Immature natural killer cell (primary cell): ENCODE results near the gene GPR137B. TPM values are rescaled to one million over a fixed set of nuclear protein-coding genes. Genes with fewer than 3 reads are reported as not detected.

Experiments
- DNase-seq, 3 donors: peaks; one replicate each; pipeline ENCODE4 v3.0.0; 2022; ENCODE audit warnings: mixed read lengths in 1 of 3
- H3K27ac Mint-ChIP-seq, 6 donors: one replicate each; pipeline ENCODE4 v1.8.0; 2020; ENCODE audit warnings: mixed read lengths in 6 of 6, mild to moderate bottlenecking in 5 of 6, inconsistent platforms in 4 of 6, moderate library complexity in 3 of 6
- H3K27me3 Mint-ChIP-seq, 3 donors: one replicate each; pipeline ENCODE4 v1.8.0; 2020 to 2021; ENCODE audit warnings: low read depth in 3 of 3, mild to moderate bottlenecking in 3 of 3, mixed read lengths in 3 of 3, moderate library complexity in 3 of 3, inconsistent platforms in 1 of 3
- H3K36me3 Mint-ChIP-seq, 3 donors: one replicate each; pipeline ENCODE4 v1.8.0; 2020; ENCODE audit warnings: mixed read lengths in 3 of 3, inconsistent platforms in 2 of 3, mild to moderate bottlenecking in 2 of 3
- H3K4me1 Mint-ChIP-seq, 2 donors: one replicate each; pipeline ENCODE4 v1.8.0; 2020; ENCODE audit warnings: inconsistent platforms in 2 of 2, mild to moderate bottlenecking in 2 of 2, mixed read lengths in 2 of 2, moderate library complexity in 1 of 2
- H3K4me3 Mint-ChIP-seq, 5 donors: one replicate each; pipeline ENCODE4 v1.8.0; 2020; ENCODE audit warnings: mild to moderate bottlenecking in 5 of 5, mixed read lengths in 5 of 5, inconsistent platforms in 3 of 5, moderate library complexity in 3 of 5
- H3K9me3 Mint-ChIP-seq, 6 donors: one replicate each; pipeline ENCODE4 v1.8.0; 2020; ENCODE audit warnings: mild to moderate bottlenecking in 6 of 6, mixed read lengths in 6 of 6, inconsistent platforms in 4 of 6, moderate library complexity in 3 of 6
- polyA plus RNA-seq, 3 donors: library from polyadenylated mRNA; unstranded; fragments of 300-500 nt; fragmentation: Illumina TruSeq; gene quantifications; one replicate each; pipeline ENCODE4 v1.2.3, GENCODE V29; 2021

GPR137B gene
- polyA plus RNA-seq, 3 donors from 2014 or later: 3.6 to 10.8 (median 9.1) TPM

GRCh38 chr1:236127045-236127444, 15.3 kb upstream of the GPR137B start:
- Mint-ChIP-seq H3K9me3 (no peaks in the 10 kb centered on the region), H3K27me3 (peaks cover 8 to 17% (median 12%) of the 10 kb centered on the region in 3 donors), H3K4me1 (peaks cover 9 to 10% of the 10 kb centered on the region in 2 donors), H3K27ac (no peak overlapping the region), H3K36me3 (no peaks in the 10 kb centered on the region), H3K4me3 (no peak overlapping the region)
- DNase-seq: no peak

GRCh38 chr1:236128646-236129178, 13.6 kb upstream of the GPR137B start:
- no peaks in the 10 kb centered on the region for H3K4me1 Mint-ChIP-seq
- H3K36me3 Mint-ChIP-seq: no peaks in the 10 kb centered on the region
- H3K27me3 Mint-ChIP-seq: peaks cover 12 to 23% (median 12%) of the 10 kb centered on the region in 3 donors
- H3K4me3 Mint-ChIP-seq: no peak overlapping the region
- no peaks in the 10 kb centered on the region for H3K9me3 Mint-ChIP-seq
- DNase-seq: no peak
- no peak overlapping the region for H3K27ac Mint-ChIP-seq

GRCh38 chr1:236129306-236129705, 13.0 kb upstream of the GPR137B start:
- Mint-ChIP-seq H3K9me3 (no peaks in the 10 kb centered on the region), H3K36me3 (no peaks in the 10 kb centered on the region), H3K27ac (no peak overlapping the region), H3K27me3 (peaks cover 12 to 23% (median 14%) of the 10 kb centered on the region in 3 donors), H3K4me1 (no peaks in the 10 kb centered on the region), H3K4me3 (no peak overlapping the region)
- no peak for DNase-seq

GRCh38 chr1:236130372-236130771, 12.0 kb upstream of the GPR137B start:
- H3K27ac Mint-ChIP-seq: no peak overlapping the region
- no peaks in the 10 kb centered on the region for H3K4me1 Mint-ChIP-seq
- H3K36me3 Mint-ChIP-seq: no peaks in the 10 kb centered on the region
- peaks cover 11 to 26% (median 12%) of the 10 kb centered on the region in 3 donors for H3K27me3 Mint-ChIP-seq
- DNase-seq: no peak
- no peak overlapping the region for H3K4me3 Mint-ChIP-seq
- no peaks in the 10 kb centered on the region for H3K9me3 Mint-ChIP-seq

- no peak for DNase-seq
- Mint-ChIP-seq H3K27me3 (peaks cover 10 to 20% (median 12%) of the 10 kb centered on the region in 3 donors), H3K27ac (no peak overlapping the region), H3K36me3 (no peaks in the 10 kb centered on the region), H3K4me1 (no peaks in the 10 kb centered on the region), H3K9me3 (no peaks in the 10 kb centered on the region), H3K4me3 (no peak overlapping the region)
These were observed 10.4 kb upstream of the GPR137B start for GRCh38 chr1:236131916-236132315.

- Mint-ChIP-seq H3K27me3 (peaks cover 11 to 20% (median 12%) of the 10 kb centered on the region in 3 donors), H3K27ac (no peak overlapping the region)
- no peak for DNase-seq
These were observed 9.8 kb upstream of the GPR137B start for GRCh38 chr1:236132420-236133046.

GRCh38 chr1:236133339-236133738, 9.0 kb upstream of the GPR137B start:
- Mint-ChIP-seq H3K27me3 (peaks cover 10 to 20% (median 11%) of the 10 kb centered on the region in 3 donors), H3K4me3 (no peak overlapping the region), H3K36me3 (no peaks in the 10 kb centered on the region), H3K9me3 (no peaks in the 10 kb centered on the region), H3K4me1 (no peaks in the 10 kb centered on the region), H3K27ac (no peak overlapping the region)
- no peak for DNase-seq

More at GRCh38 chr1:236132420-236133046, 9.8 kb upstream of the GPR137B start:
- Mint-ChIP-seq H3K36me3 (no peaks in the 10 kb centered on the region), H3K4me1 (no peaks in the 10 kb centered on the region), H3K4me3 (no peak overlapping the region), H3K9me3 (no peaks in the 10 kb centered on the region)

GRCh38 chr1:236133802-236134201, 8.5 kb upstream of the GPR137B start:
- H3K27me3 Mint-ChIP-seq: peaks cover 10 to 20% (median 12%) of the 10 kb centered on the region in 3 donors
- DNase-seq: no peak
- H3K36me3 Mint-ChIP-seq: no peaks in the 10 kb centered on the region
- no peaks in the 10 kb centered on the region for H3K9me3 Mint-ChIP-seq
- no peak overlapping the region for H3K27ac Mint-ChIP-seq
- H3K4me1 Mint-ChIP-seq: no peaks in the 10 kb centered on the region
- H3K4me3 Mint-ChIP-seq: no peak overlapping the region

- no peak overlapping the region for H3K27ac Mint-ChIP-seq
- no peak overlapping the region for H3K4me3 Mint-ChIP-seq
- peaks cover 14 to 19% (median 14%) of the 10 kb centered on the region in 3 donors for H3K27me3 Mint-ChIP-seq
- H3K4me1 Mint-ChIP-seq: peaks cover 8 to 18% of the 10 kb centered on the region in 2 donors
- H3K9me3 Mint-ChIP-seq: no peaks in the 10 kb centered on the region
- no peak for DNase-seq
- H3K36me3 Mint-ChIP-seq: no peaks in the 10 kb centered on the region
These were observed 5.0 kb upstream of the GPR137B start for GRCh38 chr1:236137285-236137852.

GRCh38 chr1:236139495-236139894, 2.8 kb upstream of the GPR137B start:
- Mint-ChIP-seq H3K27me3 (peaks cover 7 to 15% (median 11%) of the 10 kb centered on the region in 3 donors), H3K27ac (no peak overlapping the region), H3K36me3 (no peaks in the 10 kb centered on the region), H3K9me3 (no peaks in the 10 kb centered on the region), H3K4me3 (no peak overlapping the region), H3K4me1 (peaks cover 25 to 37% of the 10 kb centered on the region in 2 donors)
- DNase-seq: no peak

GRCh38 chr1:236140705-236141446, 1.5 kb upstream of the GPR137B start:
- H3K4me1 Mint-ChIP-seq: peaks cover 36 to 46% of the 10 kb centered on the region in 2 donors

GRCh38 chr1:236141447-236142252, 689 bp upstream of the GPR137B start:
- peak overlapping the region in 1 of 6 donors; percentile 30 for H3K27ac Mint-ChIP-seq

More at GRCh38 chr1:236140705-236141446, 1.5 kb upstream of the GPR137B start:
- Mint-ChIP-seq H3K27ac (peak overlapping the region in 1 of 6 donors; percentile 42), H3K36me3 (no peaks in the 10 kb centered on the region), H3K4me3 (peak overlapping the region; percentile 72 to 89 (median 86)), H3K27me3 (peaks cover 2 to 15% (median 11%) of the 10 kb centered on the region in 3 donors), H3K9me3 (no peaks in the 10 kb centered on the region)
- no peak for DNase-seq

More at GRCh38 chr1:236141447-236142252, 689 bp upstream of the GPR137B start:
- H3K4me3 Mint-ChIP-seq: peak overlapping the region; percentile 72 to 89 (median 86)
- DNase-seq: peak in 1 of 3 donors; percentile 28
- peaks cover 2 to 15% (median 11%) of the 10 kb centered on the region in 3 donors for H3K27me3 Mint-ChIP-seq
- H3K9me3 Mint-ChIP-seq: no peaks in the 10 kb centered on the region
- H3K4me1 Mint-ChIP-seq: peaks cover 39 to 52% of the 10 kb centered on the region in 2 donors
- peaks cover 0 to 3% (median 0%) of the 10 kb centered on the region in 3 donors for H3K36me3 Mint-ChIP-seq
